GM18520 (cell line): ENCODE measurements around the gene MYLK.
A peak's percentile ranks its signal among the peaks of the same experiment; 100 is the strongest.
"Not testable (repeated sequence)": the region's sequence is repeated elsewhere in the genome, so short reads cannot be mapped to it uniquely, and the experiment has no call there.

ENCODE experiments used
- ATAC-seq: cut with Tn5 transposase; IDR thresholded peaks from one replicate; pipeline ENCODE4 v1.9.1; 2021; ENCODE audit not compliant: unreplicated experiment

Gene MYLK

GRCh38 chr3:123884203-123884831 is at the start of gene MYLK:
MYLK (minus strand) TSS chr3:123884332; CDS start chr3:123793841, 90,491 bp downstream.
- peak; percentile 46 for ATAC-seq

GRCh38 chr3:123930445-123930844 is 46.3 kb upstream of the MYLK start:
- ATAC-seq, result no peak

GRCh38 chr3:123929325-123929724 is 45.2 kb upstream of the MYLK start:
- no peak for ATAC-seq

- no peak for ATAC-seq
Measured at GRCh38 chr3:123926396-123926795, 42.3 kb upstream of the MYLK start.

GRCh38 chr3:123920868-123921267 is 36.7 kb upstream of the MYLK start:
- no peak for ATAC-seq

GRCh38 chr3:123920383-123920782 is 36.3 kb upstream of the MYLK start:
- no peak for ATAC-seq

- ATAC-seq, result no peak
Measured at GRCh38 chr3:123919353-123919752, 35.2 kb upstream of the MYLK start.

GRCh38 chr3:123914829-123915228 is 30.7 kb upstream of the MYLK start:
- ATAC-seq, result no peak

GRCh38 chr3:123909785-123910184 is 25.7 kb upstream of the MYLK start:
- peak; percentile 76 for ATAC-seq

- ATAC-seq, result no peak
Measured at GRCh38 chr3:123907720-123908119, 23.6 kb upstream of the MYLK start.

GRCh38 chr3:123899300-123899865 is 15.3 kb upstream of the MYLK start:
- ATAC-seq, result no peak

- ATAC-seq, result no peak
Measured at GRCh38 chr3:123893012-123893411, 8.9 kb upstream of the MYLK start.

- ATAC-seq, result no peak
Measured at GRCh38 chr3:123892195-123892594, 8.1 kb upstream of the MYLK start.

- not testable (repeated sequence) for ATAC-seq
Measured at GRCh38 chr3:123890991-123891390, 6.9 kb upstream of the MYLK start.

- ATAC-seq, result not testable (repeated sequence)
Measured at GRCh38 chr3:123890162-123890561, 6.0 kb upstream of the MYLK start.

- no peak for ATAC-seq
Measured at GRCh38 chr3:123884993-123885392, 861 bp upstream of the MYLK start.

- ATAC-seq, result no peak
Measured at GRCh38 chr3:123883701-123884202, 380 bp downstream of the MYLK start.

GRCh38 chr3:123883111-123883510 is 1.0 kb downstream of the MYLK start:
- ATAC-seq, result no peak

- ATAC-seq, result no peak
Measured at GRCh38 chr3:123881771-123882170, 2.4 kb downstream of the MYLK start.

GRCh38 chr3:123880998-123881561 is 3.1 kb downstream of the MYLK start:
- no peak for ATAC-seq

GRCh38 chr3:123878807-123879206 is 5.3 kb downstream of the MYLK start:
- no peak for ATAC-seq

- no peak for ATAC-seq
Measured at GRCh38 chr3:123877965-123878364, 6.2 kb downstream of the MYLK start.
